ENCODE measurements around the gene PPARG.
"Not testable (repeated sequence)": the region's sequence is repeated elsewhere in the genome, so short reads cannot be mapped to it uniquely, and the experiment has no call there.

The PPARG gene

GRCh38 chr3:12443781-12444522, 155.1 kb downstream of the PPARG start:
- no peaks in the 10 kb centered on the region for H3K27me3 ChIP-seq (ENCODE audit: insufficient read depth, low read length)
- no peak overlapping the region for H3K27ac ChIP-seq (ENCODE audit: low read depth, low read length)
- no peaks in the 10 kb centered on the region for H3K79me2 ChIP-seq (ENCODE audit: control insufficient read depth, insufficient read depth, low read length, unreplicated experiment)
- no peak overlapping the region for H3K4me3 ChIP-seq (ENCODE audit: low read depth, low read length)
- no peak overlapping the region for H2AFZ ChIP-seq (ENCODE audit: low read length, unreplicated experiment)
- peaks cover 14% of the 10 kb centered on the region for H3K4me1 ChIP-seq (ENCODE audit: control insufficient read depth, insufficient read depth, low read length, unreplicated experiment)
- H3K36me3 ChIP-seq (ENCODE audit: insufficient read depth, low read length) = no peaks in the 10 kb centered on the region

DNA sequence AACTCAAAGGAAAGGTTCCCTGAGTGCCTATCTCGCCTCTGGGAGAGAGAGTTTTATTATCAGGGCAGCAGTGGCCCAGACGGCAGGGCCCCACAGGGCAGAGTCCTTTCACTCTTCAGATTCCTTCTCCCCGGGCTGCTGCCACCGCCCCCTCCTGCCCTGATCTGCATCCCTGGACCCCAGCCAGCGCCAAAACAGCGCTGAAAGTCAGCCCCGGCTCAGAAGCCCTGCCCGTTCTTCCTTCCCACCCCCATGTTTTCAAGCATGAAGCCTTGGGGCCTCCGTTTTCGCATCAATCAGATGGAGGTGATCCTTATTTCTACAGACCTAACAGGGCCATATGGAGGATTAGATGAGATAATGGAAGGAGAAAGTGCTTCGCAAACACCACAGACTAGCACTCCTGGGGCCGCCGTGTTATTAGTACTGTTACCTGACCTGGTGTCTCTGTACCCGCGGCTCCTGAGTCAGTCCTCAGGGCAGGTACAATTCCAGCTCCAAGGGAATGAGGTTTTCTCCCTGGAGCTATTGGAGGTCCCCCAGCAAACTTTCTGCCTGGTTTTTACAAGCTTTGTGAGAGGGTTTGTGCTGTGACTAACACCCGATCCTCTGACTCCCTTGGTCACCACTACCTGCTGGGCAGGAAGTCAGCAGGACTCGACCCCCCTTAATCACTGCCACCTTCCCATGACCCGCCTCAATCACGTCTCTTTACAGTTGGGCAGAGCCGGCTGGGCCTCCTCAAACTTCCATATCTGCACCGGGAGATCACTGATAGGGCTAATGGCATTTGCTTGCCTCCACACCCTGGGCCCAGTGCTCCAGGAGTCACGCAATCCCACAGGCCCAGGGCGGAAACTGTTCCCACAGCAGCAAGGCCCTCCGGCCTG, 156.0 kb downstream of the PPARG start:
- Histone ChIP-seq H3K36me3 (ENCODE audit: insufficient read depth, low read length) (no peaks in the 10 kb centered on the region), H3K4me3 (ENCODE audit: low read depth, low read length) (no peak overlapping the region), H3K27ac (ENCODE audit: low read depth, low read length) (no peak overlapping the region), H2AFZ (ENCODE audit: low read length, unreplicated experiment) (no peak overlapping the region), H3K79me2 (ENCODE audit: control insufficient read depth, insufficient read depth, low read length, unreplicated experiment) (no peaks in the 10 kb centered on the region), H3K27me3 (ENCODE audit: insufficient read depth, low read length) (no peaks in the 10 kb centered on the region), H3K4me1 (ENCODE audit: control insufficient read depth, insufficient read depth, low read length, unreplicated experiment) (peaks cover 14% of the 10 kb centered on the region)

DNA sequence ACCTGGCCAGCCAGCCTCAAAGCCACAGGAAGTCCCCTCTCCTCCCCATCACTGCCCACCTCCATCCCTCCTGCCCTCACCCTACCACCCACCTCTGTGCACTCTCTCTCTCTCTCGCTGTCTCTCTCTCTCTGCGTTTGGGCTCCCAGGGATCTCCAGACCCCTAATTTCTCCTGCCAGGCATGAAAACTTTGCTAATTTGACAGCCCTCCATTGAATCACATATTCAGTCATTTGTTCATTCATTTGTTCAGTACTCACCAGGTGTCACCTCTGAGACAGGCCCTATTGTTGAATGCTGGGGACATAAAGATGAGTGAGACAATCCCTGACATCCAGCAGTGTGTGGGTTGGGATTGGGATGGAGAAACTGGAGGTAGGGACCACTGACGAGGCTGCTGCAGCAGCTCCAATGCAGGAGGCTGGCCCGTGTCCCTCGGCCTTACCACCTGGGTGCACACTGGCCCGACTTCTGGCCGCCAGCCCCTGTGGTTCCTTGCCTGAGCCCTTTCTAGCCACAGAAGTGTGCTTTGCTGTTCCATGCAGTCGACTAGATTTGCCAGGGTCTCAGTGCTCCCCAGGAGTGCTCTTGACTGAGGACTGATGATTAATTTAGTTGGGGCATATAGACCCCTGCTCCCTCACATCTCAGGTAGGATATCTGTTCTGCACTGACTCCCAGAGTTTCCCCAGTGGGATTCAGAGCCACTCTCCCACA, 156.8 kb downstream of the PPARG start:
- no peak overlapping the region for H2AFZ ChIP-seq (ENCODE audit: low read length, unreplicated experiment)
- no peaks in the 10 kb centered on the region for H3K27me3 ChIP-seq (ENCODE audit: insufficient read depth, low read length)
- no peaks in the 10 kb centered on the region for H3K36me3 ChIP-seq (ENCODE audit: insufficient read depth, low read length)

DNA sequence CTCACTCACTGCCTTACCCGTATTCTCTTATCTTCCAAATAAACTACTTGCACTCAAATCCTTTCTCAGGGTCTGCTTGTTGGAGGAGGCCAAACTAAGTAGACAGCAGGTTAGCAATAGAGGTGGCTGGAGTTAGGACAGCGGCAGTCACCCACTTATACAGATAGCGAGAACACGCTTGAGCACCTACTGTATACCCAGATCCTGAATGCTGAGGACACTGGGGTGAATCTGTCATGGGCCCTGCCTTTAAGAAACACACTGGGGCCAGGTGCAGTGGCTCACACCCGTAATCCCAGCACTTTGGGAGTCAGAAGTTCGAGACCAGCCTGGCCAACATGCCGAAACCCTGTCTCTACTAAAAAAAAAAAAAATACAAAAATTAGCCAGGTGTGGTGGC, 157.4 kb downstream of the PPARG start:
- Histone ChIP-seq H3K27ac (ENCODE audit: low read depth, low read length) (no peak overlapping the region), H3K36me3 (ENCODE audit: insufficient read depth, low read length) (no peaks in the 10 kb centered on the region), H3K4me3 (ENCODE audit: low read depth, low read length) (no peak overlapping the region), H3K79me2 (ENCODE audit: control insufficient read depth, insufficient read depth, low read length, unreplicated experiment) (no peaks in the 10 kb centered on the region), H3K27me3 (ENCODE audit: insufficient read depth, low read length) (no peaks in the 10 kb centered on the region), H2AFZ (ENCODE audit: low read length, unreplicated experiment) (no peak overlapping the region), H3K4me1 (ENCODE audit: control insufficient read depth, insufficient read depth, low read length, unreplicated experiment) (peaks cover 4% of the 10 kb centered on the region)

More for the DNA sequence above, 156.8 kb downstream of the PPARG start:
- Histone ChIP-seq H3K4me3 (ENCODE audit: low read depth, low read length) (no peak overlapping the region), H3K4me1 (ENCODE audit: control insufficient read depth, insufficient read depth, low read length, unreplicated experiment) (peaks cover 10% of the 10 kb centered on the region), H3K27ac (ENCODE audit: low read depth, low read length) (no peak overlapping the region), H3K79me2 (ENCODE audit: control insufficient read depth, insufficient read depth, low read length, unreplicated experiment) (no peaks in the 10 kb centered on the region)

GRCh38 chr3:12447075-12447474, 158.2 kb downstream of the PPARG start:
- Histone ChIP-seq H3K4me1 (ENCODE audit: control insufficient read depth, insufficient read depth, low read length, unreplicated experiment) (no peaks in the 10 kb centered on the region), H3K4me3 (ENCODE audit: low read depth, low read length) (no peak overlapping the region), H2AFZ (ENCODE audit: low read length, unreplicated experiment) (no peak overlapping the region), H3K79me2 (ENCODE audit: control insufficient read depth, insufficient read depth, low read length, unreplicated experiment) (no peaks in the 10 kb centered on the region), H3K27me3 (ENCODE audit: insufficient read depth, low read length) (no peaks in the 10 kb centered on the region), H3K36me3 (ENCODE audit: insufficient read depth, low read length) (no peaks in the 10 kb centered on the region), H3K27ac (ENCODE audit: low read depth, low read length) (no peak overlapping the region)

- H3K36me3 ChIP-seq (ENCODE audit: insufficient read depth, low read length); H2AFZ ChIP-seq (ENCODE audit: low read length, unreplicated experiment); H3K27ac ChIP-seq (ENCODE audit: low read depth, low read length); H3K79me2 ChIP-seq (ENCODE audit: control insufficient read depth, insufficient read depth, low read length, unreplicated experiment); H3K4me1 ChIP-seq (ENCODE audit: control insufficient read depth, insufficient read depth, low read length, unreplicated experiment); H3K4me3 ChIP-seq (ENCODE audit: low read depth, low read length); H3K27me3 ChIP-seq (ENCODE audit: insufficient read depth, low read length): not testable (repeated sequence)
These were observed 159.7 kb downstream of the PPARG start for GRCh38 chr3:12448404-12449202.

DNA sequence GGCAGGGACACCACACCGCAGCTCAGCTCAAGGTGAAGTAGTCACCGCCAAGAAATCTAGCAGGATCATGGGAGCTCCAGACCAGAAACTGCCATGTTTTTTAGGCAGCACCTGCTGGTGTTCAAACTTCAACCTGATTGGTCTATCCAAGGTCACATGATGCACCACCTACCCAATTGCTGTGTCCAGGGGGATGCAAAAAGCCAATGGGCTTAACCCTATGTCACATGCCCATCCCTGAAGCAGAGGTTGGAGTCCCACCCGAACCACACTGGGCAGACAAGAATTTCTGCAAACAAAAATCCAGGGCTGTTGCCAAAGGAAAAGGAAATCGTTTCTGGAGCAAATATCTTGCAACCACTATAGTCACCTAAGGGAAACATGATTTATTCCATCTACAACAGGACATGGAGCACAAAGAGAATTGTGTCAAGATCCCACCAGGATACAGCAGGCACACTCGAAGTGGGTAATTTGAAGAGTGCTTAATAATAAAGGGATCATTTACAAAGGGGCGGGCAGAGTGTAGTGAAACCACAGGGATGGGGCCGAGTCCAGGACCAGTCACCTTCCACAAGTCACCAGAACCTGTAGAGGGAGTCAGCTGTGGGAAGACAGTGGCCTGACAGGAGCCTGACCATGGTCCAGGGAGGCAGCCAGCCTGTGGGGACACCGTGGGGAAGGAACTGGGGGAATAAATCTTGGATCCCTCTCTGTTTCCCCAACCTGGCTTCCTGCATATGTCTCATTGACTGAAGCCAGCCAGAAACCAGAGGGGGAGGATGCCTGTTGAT, 161.2 kb downstream of the PPARG start:
- Histone ChIP-seq H3K4me3 (ENCODE audit: low read depth, low read length) (no peak overlapping the region), H2AFZ (ENCODE audit: low read length, unreplicated experiment) (no peak overlapping the region), H3K4me1 (ENCODE audit: control insufficient read depth, insufficient read depth, low read length, unreplicated experiment) (peaks cover 11% of the 10 kb centered on the region), H3K27me3 (ENCODE audit: insufficient read depth, low read length) (no peaks in the 10 kb centered on the region), H3K27ac (ENCODE audit: low read depth, low read length) (no peak overlapping the region), H3K36me3 (ENCODE audit: insufficient read depth, low read length) (no peaks in the 10 kb centered on the region), H3K79me2 (ENCODE audit: control insufficient read depth, insufficient read depth, low read length, unreplicated experiment) (no peaks in the 10 kb centered on the region)

DNA sequence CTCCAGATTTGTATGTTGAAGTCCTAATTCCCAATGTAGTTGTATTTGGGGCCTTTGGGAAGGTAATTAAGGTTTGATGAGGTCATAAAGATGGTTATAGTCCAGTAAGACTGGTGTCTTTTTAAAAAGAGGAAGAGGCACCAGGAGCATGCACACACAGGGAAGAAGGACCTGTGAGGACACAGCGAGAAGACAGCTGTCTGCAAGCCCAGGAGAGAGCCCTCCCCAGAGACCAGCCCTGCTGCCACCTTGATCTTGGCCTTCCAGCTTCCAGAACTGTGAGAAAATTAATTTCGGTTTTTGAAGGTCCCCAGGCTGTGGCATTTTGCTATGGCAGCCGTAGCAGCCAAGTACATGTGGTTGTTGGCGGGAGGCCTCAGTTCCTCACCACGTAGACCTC, 162.6 kb downstream of the PPARG start:
- no peak overlapping the region for H3K27ac ChIP-seq (ENCODE audit: low read depth, low read length)
- H3K4me1 ChIP-seq (ENCODE audit: control insufficient read depth, insufficient read depth, low read length, unreplicated experiment) = peaks cover 11% of the 10 kb centered on the region
- H3K4me3 ChIP-seq (ENCODE audit: low read depth, low read length) = no peak overlapping the region
- no peak overlapping the region for H2AFZ ChIP-seq (ENCODE audit: low read length, unreplicated experiment)
- H3K27me3 ChIP-seq (ENCODE audit: insufficient read depth, low read length) = no peaks in the 10 kb centered on the region
- H3K36me3 ChIP-seq (ENCODE audit: insufficient read depth, low read length) = no peaks in the 10 kb centered on the region
- no peaks in the 10 kb centered on the region for H3K79me2 ChIP-seq (ENCODE audit: control insufficient read depth, insufficient read depth, low read length, unreplicated experiment)

- no peaks in the 10 kb centered on the region for H3K36me3 ChIP-seq (ENCODE audit: insufficient read depth, low read length)
- H2AFZ ChIP-seq (ENCODE audit: low read length, unreplicated experiment) = no peak overlapping the region
- no peak overlapping the region for H3K4me3 ChIP-seq (ENCODE audit: low read depth, low read length)
- H3K27me3 ChIP-seq (ENCODE audit: insufficient read depth, low read length) = no peaks in the 10 kb centered on the region
- H3K4me1 ChIP-seq (ENCODE audit: control insufficient read depth, insufficient read depth, low read length, unreplicated experiment) = peaks cover 11% of the 10 kb centered on the region
- no peak overlapping the region for H3K27ac ChIP-seq (ENCODE audit: low read depth, low read length)
- H3K79me2 ChIP-seq (ENCODE audit: control insufficient read depth, insufficient read depth, low read length, unreplicated experiment) = no peaks in the 10 kb centered on the region
These were observed 163.1 kb downstream of the PPARG start for GRCh38 chr3:12451960-12452359.
